PFSK-1 (cell line): ENCODE results near the gene FYN.

Experiments
- FOXP2 ChIP-seq: optimal IDR thresholded peaks from 2 replicates; pipeline ENCODE3; 2011; ENCODE audit warnings: borderline replicate concordance, control low read depth, inconsistent platforms; ENCODE audit not compliant: insufficient read depth; ENCODE audit errors: extremely low read length, extremely low read depth
- POLR2AphosphoS5 ChIP-seq: IDR thresholded peaks from 2 replicates; pipeline ENCODE4 v1.6.1; 2012; ENCODE audit warnings: low read depth, mild to moderate bottlenecking, control low read depth, low read length, moderate library complexity
- REST ChIP-seq, 2 experiments: IDR thresholded peaks; 2 replicates each; pipeline versions ENCODE4 v1.6.1 to v1.8.0; 2011 to 2012; ENCODE audit warnings: low read depth in 2 of 2, low read length in 2 of 2, control low read depth in 1 of 2, inconsistent platforms in 1 of 2, mild to moderate bottlenecking in 1 of 2, moderate library complexity in 1 of 2; ENCODE audit not compliant: insufficient read depth in 1 of 2
- SIN3A ChIP-seq: IDR thresholded peaks from 2 replicates; pipeline ENCODE4 v1.6.1; 2012; ENCODE audit warnings: mild to moderate bottlenecking, low read length, moderate library complexity, borderline replicate concordance; ENCODE audit not compliant: insufficient read depth
- TAF1 ChIP-seq: IDR thresholded peaks from 2 replicates; pipeline ENCODE4 v1.6.1; 2012; ENCODE audit warnings: low read length, control low read depth, borderline replicate concordance; ENCODE audit not compliant: insufficient read depth

FYN gene

GRCh38 chr6:111823012-111823411 lies 50.2 kb downstream of the FYN start:
- TF ChIP-seq POLR2AphosphoS5 (no peak), SIN3A (no peak), TAF1 (no peak), FOXP2 (no peak), REST (IDR thresholded peaks at IDR 0.05; ENCODE audit: insufficient read depth in 1 of 2, low read depth in 2 of 2, low read length in 2 of 2) (no peak)

- TF ChIP-seq POLR2AphosphoS5 (no peak), SIN3A (no peak), TAF1 (no peak), REST (IDR thresholded peaks at IDR 0.05; ENCODE audit: insufficient read depth in 1 of 2, low read depth in 2 of 2, low read length in 2 of 2) (no peak), FOXP2 (no peak)
These were observed 53.8 kb downstream of the FYN start for GRCh38 chr6:111819458-111819857.

GRCh38 chr6:111818539-111819226 lies 54.6 kb downstream of the FYN start:
- TF ChIP-seq TAF1: no peak
- TF ChIP-seq SIN3A: no peak
- TF ChIP-seq REST (IDR thresholded peaks at IDR 0.05; ENCODE audit: insufficient read depth in 1 of 2, low read depth in 2 of 2, low read length in 2 of 2): no peak
- TF ChIP-seq POLR2AphosphoS5: no peak

- TF ChIP-seq REST (IDR thresholded peaks at IDR 0.05; ENCODE audit: insufficient read depth in 1 of 2, low read depth in 2 of 2, low read length in 2 of 2) (no peak), POLR2AphosphoS5 (no peak), SIN3A (no peak), FOXP2 (no peak), TAF1 (no peak)
These were observed 55.7 kb downstream of the FYN start for GRCh38 chr6:111817451-111818120.
